ENCODE data around the gene ADM5.
A peak's percentile ranks its signal among the peaks of the same experiment; 100 is the strongest.

Gene ADM5

GRCh38 chr19:49681830-49682229 is 7.6 kb upstream of the ADM5 start:
- Histone ChIP-seq H4K20me1 (ENCODE audit: insufficient read depth, low read length) (no peaks in the 10 kb centered on the region), H3K4me1 (ENCODE audit: insufficient read depth, low read length, severe bottlenecking) (peaks cover 30% of the 10 kb centered on the region), H3K27ac (ENCODE audit: low read depth, low read length, poor library complexity, severe bottlenecking) (no peak overlapping the region), H3K4me3 (ENCODE audit: low read depth, low read length, poor library complexity, severe bottlenecking) (no peak overlapping the region), H3K79me2 (ENCODE audit: insufficient read depth, low read length) (peaks cover 31% of the 10 kb centered on the region), H3K9me3 (ENCODE audit: low read length) (no peaks in the 10 kb centered on the region), H3F3A (ENCODE audit: insufficient read depth, low read length) (no peaks in the 10 kb centered on the region), H2AFZ (ENCODE audit: low read length) (no peak overlapping the region), H3K9me2 (ENCODE audit: low read depth, low read length) (no peaks in the 10 kb centered on the region), H3K4me2 (ENCODE audit: low read length) (no peak overlapping the region), H3K36me3 (ENCODE audit: insufficient read depth, low read length) (peaks cover 63% of the 10 kb centered on the region), H3K9ac (ENCODE audit: low read length) (no peak overlapping the region), H3K27me3 (ENCODE audit: insufficient read depth, low read length) (no peaks in the 10 kb centered on the region)
- TF ChIP-seq EZH2 (IDR thresholded peaks at IDR 0.05; ENCODE audit: borderline replicate concordance, low read length), result no peak

GRCh38 chr19:49682274-49682673 is 7.1 kb upstream of the ADM5 start:
- H3K4me2 ChIP-seq (ENCODE audit: low read length), result no peak overlapping the region
- no peaks in the 10 kb centered on the region for H3K27me3 ChIP-seq (ENCODE audit: insufficient read depth, low read length)
- H3K9ac ChIP-seq (ENCODE audit: low read length), result no peak overlapping the region
- no peaks in the 10 kb centered on the region for H4K20me1 ChIP-seq (ENCODE audit: insufficient read depth, low read length)
- TF ChIP-seq CTCF (IDR thresholded peaks at IDR 0.05; ENCODE audit: low read length) (no peak), EZH2 (IDR thresholded peaks at IDR 0.05; ENCODE audit: borderline replicate concordance, low read length) (no peak)
- peaks cover 31% of the 10 kb centered on the region for H3K79me2 ChIP-seq (ENCODE audit: insufficient read depth, low read length)
- no peaks in the 10 kb centered on the region for H3K9me3 ChIP-seq (ENCODE audit: low read length)
- no peaks in the 10 kb centered on the region for H3K9me2 ChIP-seq (ENCODE audit: low read depth, low read length)
- H3K4me1 ChIP-seq (ENCODE audit: insufficient read depth, low read length, severe bottlenecking), result peaks cover 30% of the 10 kb centered on the region
- no peaks in the 10 kb centered on the region for H3F3A ChIP-seq (ENCODE audit: insufficient read depth, low read length)
- H3K36me3 ChIP-seq (ENCODE audit: insufficient read depth, low read length), result peaks cover 68% of the 10 kb centered on the region
- no peak overlapping the region for H3K27ac ChIP-seq (ENCODE audit: low read depth, low read length, poor library complexity, severe bottlenecking)
- no peak overlapping the region for H3K4me3 ChIP-seq (ENCODE audit: low read depth, low read length, poor library complexity, severe bottlenecking)
- H2AFZ ChIP-seq (ENCODE audit: low read length), result no peak overlapping the region

GRCh38 chr19:49683814-49684250 is 5.6 kb upstream of the ADM5 start:
- no peaks in the 10 kb centered on the region for H3K9me2 ChIP-seq (ENCODE audit: low read depth, low read length)
- no peaks in the 10 kb centered on the region for H3K9me3 ChIP-seq (ENCODE audit: low read length)
- TF ChIP-seq EZH2 (IDR thresholded peaks at IDR 0.05; ENCODE audit: borderline replicate concordance, low read length) (no peak), CTCF (IDR thresholded peaks at IDR 0.05; ENCODE audit: low read length) (no peak)
- peaks cover 22% of the 10 kb centered on the region for H3K4me1 ChIP-seq (ENCODE audit: insufficient read depth, low read length, severe bottlenecking)
- no peak overlapping the region for H3K4me3 ChIP-seq (ENCODE audit: low read depth, low read length, poor library complexity, severe bottlenecking)
- H3K27me3 ChIP-seq (ENCODE audit: insufficient read depth, low read length), result no peaks in the 10 kb centered on the region
- H3K9ac ChIP-seq (ENCODE audit: low read length), result no peak overlapping the region
- H2AFZ ChIP-seq (ENCODE audit: low read length), result no peak overlapping the region
- peaks cover 83% of the 10 kb centered on the region for H3K36me3 ChIP-seq (ENCODE audit: insufficient read depth, low read length)
- peaks cover 18% of the 10 kb centered on the region for H3K79me2 ChIP-seq (ENCODE audit: insufficient read depth, low read length)
- H3K27ac ChIP-seq (ENCODE audit: low read depth, low read length, poor library complexity, severe bottlenecking), result peak overlapping the region; percentile 2
- H4K20me1 ChIP-seq (ENCODE audit: insufficient read depth, low read length), result no peaks in the 10 kb centered on the region
- no peak overlapping the region for H3K4me2 ChIP-seq (ENCODE audit: low read length)
- no peaks in the 10 kb centered on the region for H3F3A ChIP-seq (ENCODE audit: insufficient read depth, low read length)

- Histone ChIP-seq H4K20me1 (ENCODE audit: insufficient read depth, low read length) (no peaks in the 10 kb centered on the region), H3K9me3 (ENCODE audit: low read length) (no peaks in the 10 kb centered on the region), H3K36me3 (ENCODE audit: insufficient read depth, low read length) (peaks cover 89% of the 10 kb centered on the region), H3K4me3 (ENCODE audit: low read depth, low read length, poor library complexity, severe bottlenecking) (no peak overlapping the region), H3K9me2 (ENCODE audit: low read depth, low read length) (no peaks in the 10 kb centered on the region), H3F3A (ENCODE audit: insufficient read depth, low read length) (no peaks in the 10 kb centered on the region), H3K9ac (ENCODE audit: low read length) (no peak overlapping the region), H3K4me1 (ENCODE audit: insufficient read depth, low read length, severe bottlenecking) (peaks cover 16% of the 10 kb centered on the region), H3K27me3 (ENCODE audit: insufficient read depth, low read length) (no peaks in the 10 kb centered on the region), H3K27ac (ENCODE audit: low read depth, low read length, poor library complexity, severe bottlenecking) (peak overlapping the region; percentile 2), H2AFZ (ENCODE audit: low read length) (no peak overlapping the region), H3K4me2 (ENCODE audit: low read length) (no peak overlapping the region), H3K79me2 (ENCODE audit: insufficient read depth, low read length) (peaks cover 14% of the 10 kb centered on the region; the same call in 1 of the 2 replicates)
- no peak for TF ChIP-seq EZH2 (IDR thresholded peaks at IDR 0.05; ENCODE audit: borderline replicate concordance, low read length)
- peak; percentile 78 for TF ChIP-seq CTCF (IDR thresholded peaks at IDR 0.05; ENCODE audit: low read length)
Observed at GRCh38 chr19:49684251-49684982, 5.0 kb upstream of the ADM5 start.
